ENCODE data around the gene MRPL51.

DNA sequence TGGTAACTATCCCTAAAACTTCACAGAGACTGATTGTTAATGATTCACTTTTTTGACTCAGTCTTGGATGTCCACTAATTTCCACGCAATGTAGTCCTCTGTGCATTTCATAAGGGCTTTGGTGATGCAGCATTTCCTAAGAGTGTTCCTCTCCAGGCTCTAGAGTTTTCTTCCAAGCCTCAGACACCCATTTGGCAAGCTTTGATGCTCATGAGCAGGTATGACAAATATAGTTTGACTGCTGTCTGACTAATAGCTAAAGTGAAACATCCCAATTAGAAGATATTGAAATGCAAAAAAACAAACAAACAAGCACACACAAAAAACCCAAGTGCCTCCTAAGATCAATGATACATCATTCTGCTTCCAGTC lies 21.1 kb downstream of the MRPL51 start:
- TF ChIP-seq HDAC6 (IDR thresholded peaks at IDR 0.05; ENCODE audit: low read depth, low read length) (no peak), TEAD4 (IDR thresholded peaks at IDR 0.05; ENCODE audit: low read depth, low read length) (no peak), EP300 (IDR thresholded peaks at IDR 0.05; ENCODE audit: borderline replicate concordance in 1 of 2, low read depth in 2 of 2, low read length in 2 of 2) (no peak), CTCF (IDR thresholded peaks at IDR 0.05; ENCODE audit: control extremely low read depth in 1 of 3, insufficient read depth in 1 of 3, low read depth in 1 of 3, low read length in 3 of 3) (no peak), HDAC2 (IDR thresholded peaks at IDR 0.05; ENCODE audit: borderline replicate concordance in 1 of 2, low read depth in 2 of 2, low read length in 2 of 2) (no peak), BACH1 (IDR thresholded peaks at IDR 0.05; ENCODE audit: low read length) (no peak), CHD2 (IDR thresholded peaks at IDR 0.05; ENCODE audit: low read length) (no peak), POLR2A (IDR thresholded peaks at IDR 0.05; ENCODE audit: control extremely low read depth in 1 of 2, low read depth in 2 of 2, low read length in 2 of 2) (no peak), GTF2F1 (IDR thresholded peaks at IDR 0.05; ENCODE audit: borderline replicate concordance, low read depth, low read length) (no peak)

All from H1 (cell line).